ENCODE results near the gene ZNF407. TPM values are rescaled to one million over a fixed set of nuclear protein-coding genes. Genes with fewer than 3 reads are reported as not detected.

Gene ZNF407
- total and polyA plus RNA-seq, 2 experiments from 2014 or later, result 2.1 to 10.4 TPM

DNA sequence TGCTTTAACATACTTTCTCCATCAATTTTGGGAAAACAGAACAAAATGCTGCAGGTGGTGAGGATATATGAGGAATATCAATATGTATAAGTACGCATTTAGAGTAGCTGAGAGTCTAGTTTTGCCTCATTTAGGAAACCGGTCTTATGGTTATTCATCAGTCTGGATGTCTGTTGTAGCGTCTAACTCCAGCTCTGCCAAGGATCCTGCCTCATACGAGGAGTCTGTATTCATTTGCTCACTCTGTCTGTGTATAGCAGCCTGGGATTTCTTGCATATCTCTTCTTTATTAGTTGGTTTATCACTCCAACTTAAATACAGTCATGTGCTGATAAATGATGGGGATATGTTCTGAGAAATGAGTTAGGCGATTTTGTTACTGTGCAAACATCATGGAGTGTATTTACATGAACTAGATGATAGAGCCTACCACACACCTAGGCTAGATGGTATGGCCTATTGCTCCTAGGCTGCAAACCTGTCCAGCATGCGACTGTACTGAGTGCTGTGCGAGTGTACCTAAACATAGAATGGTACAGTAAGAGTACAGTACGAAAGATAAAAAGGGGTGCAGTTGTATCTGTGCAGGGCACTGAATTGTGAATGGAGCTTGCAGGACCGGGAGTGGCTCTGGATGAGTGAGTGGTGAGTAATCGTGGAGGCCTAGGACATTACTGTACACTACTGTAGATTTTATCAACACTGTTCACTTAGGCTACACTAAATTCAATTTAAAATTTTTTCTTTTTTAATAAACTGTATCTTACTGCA lies 148.1 kb downstream of the ZNF407 start:
- Histone ChIP-seq H3K27me3 (ENCODE audit: insufficient read depth) (no peaks in the 10 kb centered on the region), H3K27ac (ENCODE audit: low read depth) (no peak overlapping the region), H3K4me2 (no peak overlapping the region), H2AFZ (no peak overlapping the region), H3K9me2 (ENCODE audit: insufficient read depth) (no peaks in the 10 kb centered on the region), H3F3A (replicated peaks; ENCODE audit: low read depth) (no peaks in the 10 kb centered on the region), H3K4me3 (no peak overlapping the region), H3K36me3 (ENCODE audit: insufficient read depth) (no peaks in the 10 kb centered on the region), H3K4me1 (ENCODE audit: insufficient read depth) (no peaks in the 10 kb centered on the region), H4K20me1 (replicated peaks; ENCODE audit: insufficient read depth) (no peaks in the 10 kb centered on the region), H3K79me2 (replicated peaks; ENCODE audit: insufficient read depth) (no peaks in the 10 kb centered on the region)
- TF ChIP-seq, protein P1, sequence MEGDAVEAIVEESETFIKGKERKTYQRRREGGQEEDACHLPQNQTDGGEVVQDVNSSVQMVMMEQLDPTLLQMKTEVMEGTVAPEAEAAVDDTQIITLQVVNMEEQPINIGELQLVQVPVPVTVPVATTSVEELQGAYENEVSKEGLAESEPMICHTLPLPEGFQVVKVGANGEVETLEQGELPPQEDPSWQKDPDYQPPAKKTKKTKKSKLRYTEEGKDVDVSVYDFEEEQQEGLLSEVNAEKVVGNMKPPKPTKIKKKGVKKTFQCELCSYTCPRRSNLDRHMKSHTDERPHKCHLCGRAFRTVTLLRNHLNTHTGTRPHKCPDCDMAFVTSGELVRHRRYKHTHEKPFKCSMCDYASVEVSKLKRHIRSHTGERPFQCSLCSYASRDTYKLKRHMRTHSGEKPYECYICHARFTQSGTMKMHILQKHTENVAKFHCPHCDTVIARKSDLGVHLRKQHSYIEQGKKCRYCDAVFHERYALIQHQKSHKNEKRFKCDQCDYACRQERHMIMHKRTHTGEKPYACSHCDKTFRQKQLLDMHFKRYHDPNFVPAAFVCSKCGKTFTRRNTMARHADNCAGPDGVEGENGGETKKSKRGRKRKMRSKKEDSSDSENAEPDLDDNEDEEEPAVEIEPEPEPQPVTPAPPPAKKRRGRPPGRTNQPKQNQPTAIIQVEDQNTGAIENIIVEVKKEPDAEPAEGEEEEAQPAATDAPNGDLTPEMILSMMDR (conservative IDR thresholded peaks at IDR 0.05; ENCODE audit: low read depth in 2 of 2), result no peak
- TF ChIP-seq POLR2AphosphoS5 (IDR thresholded peaks at IDR 0.05; ENCODE audit: low read depth) (no peak), ETS1 (IDR thresholded peaks at IDR 0.05) (no peak), EZH2 (IDR thresholded peaks at IDR 0.05; ENCODE audit: low read depth, unreplicated experiment) (no peak), ZNF114 (CRISPR knock-in tag; IDR thresholded peaks at IDR 0.05) (no peak), CREB1 (CRISPR knock-in tag; IDR thresholded peaks at IDR 0.05; ENCODE audit: low read depth) (no peak), NANOG (IDR thresholded peaks at IDR 0.05; ENCODE audit: borderline replicate concordance) (no peak), STAT1 (IDR thresholded peaks at IDR 0.05; ENCODE audit: unreplicated experiment) (no peak), EZH2phosphoT487 (IDR thresholded peaks at IDR 0.05; ENCODE audit: unreplicated experiment) (no peak), ZNF331 (CRISPR knock-in tag; IDR thresholded peaks at IDR 0.05; ENCODE audit: low read depth) (no peak), ZNF462 (CRISPR knock-in tag; IDR thresholded peaks at IDR 0.05) (no peak), JUNB (IDR thresholded peaks at IDR 0.05; ENCODE audit: unreplicated experiment) (no peak)
- TF ChIP-seq, protein P2, sequence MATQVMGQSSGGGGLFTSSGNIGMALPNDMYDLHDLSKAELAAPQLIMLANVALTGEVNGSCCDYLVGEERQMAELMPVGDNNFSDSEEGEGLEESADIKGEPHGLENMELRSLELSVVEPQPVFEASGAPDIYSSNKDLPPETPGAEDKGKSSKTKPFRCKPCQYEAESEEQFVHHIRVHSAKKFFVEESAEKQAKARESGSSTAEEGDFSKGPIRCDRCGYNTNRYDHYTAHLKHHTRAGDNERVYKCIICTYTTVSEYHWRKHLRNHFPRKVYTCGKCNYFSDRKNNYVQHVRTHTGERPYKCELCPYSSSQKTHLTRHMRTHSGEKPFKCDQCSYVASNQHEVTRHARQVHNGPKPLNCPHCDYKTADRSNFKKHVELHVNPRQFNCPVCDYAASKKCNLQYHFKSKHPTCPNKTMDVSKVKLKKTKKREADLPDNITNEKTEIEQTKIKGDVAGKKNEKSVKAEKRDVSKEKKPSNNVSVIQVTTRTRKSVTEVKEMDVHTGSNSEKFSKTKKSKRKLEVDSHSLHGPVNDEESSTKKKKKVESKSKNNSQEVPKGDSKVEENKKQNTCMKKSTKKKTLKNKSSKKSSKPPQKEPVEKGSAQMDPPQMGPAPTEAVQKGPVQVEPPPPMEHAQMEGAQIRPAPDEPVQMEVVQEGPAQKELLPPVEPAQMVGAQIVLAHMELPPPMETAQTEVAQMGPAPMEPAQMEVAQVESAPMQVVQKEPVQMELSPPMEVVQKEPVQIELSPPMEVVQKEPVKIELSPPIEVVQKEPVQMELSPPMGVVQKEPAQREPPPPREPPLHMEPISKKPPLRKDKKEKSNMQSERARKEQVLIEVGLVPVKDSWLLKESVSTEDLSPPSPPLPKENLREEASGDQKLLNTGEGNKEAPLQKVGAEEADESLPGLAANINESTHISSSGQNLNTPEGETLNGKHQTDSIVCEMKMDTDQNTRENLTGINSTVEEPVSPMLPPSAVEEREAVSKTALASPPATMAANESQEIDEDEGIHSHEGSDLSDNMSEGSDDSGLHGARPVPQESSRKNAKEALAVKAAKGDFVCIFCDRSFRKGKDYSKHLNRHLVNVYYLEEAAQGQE (IDR thresholded peaks at IDR 0.05; ENCODE audit: unreplicated experiment), result no peak
- no peak for DNase-seq (ENCODE audit: low spot score)
- H3K27ac Mint-ChIP-seq, result peak overlapping the region; percentile 56; the same call in 1 of the 2 replicates
- H3K4me3 Mint-ChIP-seq, result no peak overlapping the region
- no peak for ATAC-seq
- H3K27me3 Mint-ChIP-seq (ENCODE audit: insufficient read depth, low read depth, poor library complexity), result no peaks in the 10 kb centered on the region
- no peaks in the 10 kb centered on the region for H3K36me3 Mint-ChIP-seq (ENCODE audit: low read depth)
- peaks cover 2% of the 10 kb centered on the region; the same call in 1 of the 3 replicates for H3K4me1 Mint-ChIP-seq
- H3K9me3 Mint-ChIP-seq, result no peaks in the 10 kb centered on the region
